Retinal pigment epithelial cell (primary cell): ENCODE data around the gene JAKMIP2.

Source experiments
- DNase-seq: peaks from one replicate; pipeline ENCODE4 v3.0.0-alpha.2; 2010; ENCODE audit warnings: low read depth
- H3K4me3 ChIP-seq: 2 replicates; pipeline ENCODE4 v1.5.1; 2011; ENCODE audit warnings: mild to moderate bottlenecking, low read length, control low read depth, moderate library complexity
- CTCF ChIP-seq: conservative IDR thresholded peaks from 2 replicates; pipeline ENCODE4 v1.5.1; 2011; ENCODE audit warnings: low read depth, low read length, control low read depth, inconsistent platforms

Gene JAKMIP2

GRCh38 chr5:147746986-147747385, 35.5 kb downstream of the JAKMIP2 start:
- TF ChIP-seq CTCF, result no peak
- H3K4me3 ChIP-seq, result no peak overlapping the region

GRCh38 chr5:147743678-147744374, 38.7 kb downstream of the JAKMIP2 start:
- TF ChIP-seq CTCF, result no peak
- no peak for DNase-seq
- H3K4me3 ChIP-seq, result no peak overlapping the region

More at GRCh38 chr5:147746986-147747385, 35.5 kb downstream of the JAKMIP2 start:
- no peak for DNase-seq

- DNase-seq, result no peak
- no peak overlapping the region for H3K4me3 ChIP-seq
- no peak for TF ChIP-seq CTCF
These were observed 39.5 kb downstream of the JAKMIP2 start for GRCh38 chr5:147743012-147743411.

GRCh38 chr5:147742151-147742550, 40.4 kb downstream of the JAKMIP2 start:
- DNase-seq, result no peak
- TF ChIP-seq CTCF, result no peak
- H3K4me3 ChIP-seq, result no peak overlapping the region

DNA sequence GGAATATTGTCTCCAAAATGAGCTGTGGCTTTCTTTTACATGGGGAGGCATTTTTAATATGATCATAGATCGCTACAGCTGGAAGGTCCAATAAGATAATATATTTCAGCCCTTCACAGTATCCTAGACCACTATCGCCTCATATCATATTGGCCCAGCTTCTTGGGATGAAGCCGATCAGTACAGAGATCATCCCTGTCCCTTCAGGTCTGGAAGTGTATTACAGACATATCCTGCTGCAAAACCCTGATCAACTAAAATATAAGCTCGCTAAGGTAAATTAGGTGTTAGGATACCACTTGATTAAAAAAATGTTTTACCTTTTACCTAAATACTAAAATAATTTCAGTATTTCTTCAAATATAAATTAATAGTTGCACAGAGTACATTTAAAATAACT, 41.7 kb downstream of the JAKMIP2 start:
- no peak for DNase-seq
- no peak for TF ChIP-seq CTCF
- H3K4me3 ChIP-seq, result no peak overlapping the region

GRCh38 chr5:147737921-147738320, 44.6 kb downstream of the JAKMIP2 start:
- H3K4me3 ChIP-seq, result no peak overlapping the region
- TF ChIP-seq CTCF, result no peak
- no peak for DNase-seq

DNA sequence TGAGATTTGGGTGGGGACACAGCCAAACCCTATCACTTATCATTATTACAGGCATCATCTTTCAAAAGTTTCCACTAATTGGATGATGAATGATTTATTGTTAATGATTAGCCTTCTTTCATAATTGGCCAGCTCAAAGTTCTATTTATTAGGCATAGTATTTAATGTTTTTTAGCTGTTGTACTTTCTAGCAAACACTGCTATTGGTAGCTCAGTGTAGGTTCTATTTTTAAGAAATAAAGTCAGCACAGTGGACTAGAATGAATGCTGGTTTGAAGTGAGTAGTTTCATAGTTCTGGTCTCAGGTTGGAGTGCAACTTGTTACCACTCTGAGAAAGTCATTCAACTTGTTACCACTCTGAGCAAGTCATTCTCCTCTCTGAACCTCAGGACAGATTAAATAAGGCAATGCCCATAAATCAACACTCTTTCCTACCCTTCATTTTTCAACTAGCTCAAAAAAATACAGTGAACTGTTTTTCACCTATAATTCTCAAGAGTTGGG, 46.9 kb downstream of the JAKMIP2 start:
- no peak overlapping the region for H3K4me3 ChIP-seq
- no peak for TF ChIP-seq CTCF
- no peak for DNase-seq
